AG04449 (cell line): ENCODE measurements around the gene APC2.

Experiments used
- CTCF ChIA-PET: fragments of 350-600 bp; formaldehyde crosslinking; extraction: SDS; loops from one replicate; lab custom pipeline; 2021; ENCODE audit warnings: antibody characterized with exemption; lab: Yijun Ruan, JAX
- POLR2A ChIA-PET: fragments of 400-600, 350-600 bp; formaldehyde crosslinking; extraction: SDS; loops from one replicate; lab custom pipeline; 2020; ENCODE audit warnings: antibody characterized with exemption, inconsistent platforms; lab: Yijun Ruan, JAX
- DNase-seq: peaks from one replicate; pipeline ENCODE4 v3.0.0-alpha.2; 2010; ENCODE audit warnings: low read depth, low spot score
- H3K4me3 ChIP-seq: 2 replicates; pipeline ENCODE4 v1.5.1; 2011; ENCODE audit warnings: low read depth, mild to moderate bottlenecking, control low read depth, low read length
- TF ChIP-seq, protein P1 (sequence below): IDR thresholded peaks from one replicate; pipeline ENCODE4 v1.5.1; 2011; ENCODE audit warnings: mild to moderate bottlenecking, moderate library complexity, low read length, control low read depth, inconsistent platforms; ENCODE audit not compliant: insufficient read depth; ENCODE audit errors: missing control alignments

The APC2 gene

GRCh38 chr19:1510807-1511206 is 60.9 kb downstream of the APC2 start:
- TF ChIP-seq, protein P1, sequence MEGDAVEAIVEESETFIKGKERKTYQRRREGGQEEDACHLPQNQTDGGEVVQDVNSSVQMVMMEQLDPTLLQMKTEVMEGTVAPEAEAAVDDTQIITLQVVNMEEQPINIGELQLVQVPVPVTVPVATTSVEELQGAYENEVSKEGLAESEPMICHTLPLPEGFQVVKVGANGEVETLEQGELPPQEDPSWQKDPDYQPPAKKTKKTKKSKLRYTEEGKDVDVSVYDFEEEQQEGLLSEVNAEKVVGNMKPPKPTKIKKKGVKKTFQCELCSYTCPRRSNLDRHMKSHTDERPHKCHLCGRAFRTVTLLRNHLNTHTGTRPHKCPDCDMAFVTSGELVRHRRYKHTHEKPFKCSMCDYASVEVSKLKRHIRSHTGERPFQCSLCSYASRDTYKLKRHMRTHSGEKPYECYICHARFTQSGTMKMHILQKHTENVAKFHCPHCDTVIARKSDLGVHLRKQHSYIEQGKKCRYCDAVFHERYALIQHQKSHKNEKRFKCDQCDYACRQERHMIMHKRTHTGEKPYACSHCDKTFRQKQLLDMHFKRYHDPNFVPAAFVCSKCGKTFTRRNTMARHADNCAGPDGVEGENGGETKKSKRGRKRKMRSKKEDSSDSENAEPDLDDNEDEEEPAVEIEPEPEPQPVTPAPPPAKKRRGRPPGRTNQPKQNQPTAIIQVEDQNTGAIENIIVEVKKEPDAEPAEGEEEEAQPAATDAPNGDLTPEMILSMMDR = no peak
- ChIA-PET POLR2A (no interaction called here), CTCF (no interaction called here)
- no peak overlapping the region for H3K4me3 ChIP-seq
- no peak for DNase-seq

- ChIA-PET CTCF (interaction anchor here (1.3 to 1.4 kb wide), 2 partner anchors 8 to 9 kb away, joined by 3 to 5 read pairs; no protein-coding TSS in a partner anchor), POLR2A (no interaction called here)
- TF ChIP-seq, protein P1 = no peak
- H3K4me3 ChIP-seq = no peak overlapping the region
- DNase-seq = no peak
These were observed 61.7 kb downstream of the APC2 start for GRCh38 chr19:1511318-1512317.

GRCh38 chr19:1512671-1513498 is 63.0 kb downstream of the APC2 start, which contains the start of gene ADAMTSL5:
Gene ADAMTSL5, minus strand, starts transcription at chr19:1513019. Its CDS starts 2,076 bp downstream, at chr19:1510943.
- ChIA-PET CTCF (interaction anchor here (1.3 to 1.6 kb wide), 2 partner anchors 9 to 52 kb away, joined by 3 read pairs; no protein-coding TSS in a partner anchor), POLR2A (no interaction called here)
- peak within 1 kb of the TSS; percentile 60 for H3K4me3 ChIP-seq
- TF ChIP-seq, protein P1 = no peak
- DNase-seq = no peak

- CTCF ChIA-PET = interaction anchor here (1.0 to 1.6 kb wide), 2 partner anchors 14 to 53 kb away, joined by 3 to 4 read pairs; no protein-coding TSS in a partner anchor
- H3K4me3 ChIP-seq = peak overlapping the region; percentile 60
- POLR2A ChIA-PET = no interaction called here
- TF ChIP-seq, protein P1 = peak; percentile 80
- no peak for DNase-seq
These were observed 63.8 kb downstream of the APC2 start for GRCh38 chr19:1513499-1514294.

DNA sequence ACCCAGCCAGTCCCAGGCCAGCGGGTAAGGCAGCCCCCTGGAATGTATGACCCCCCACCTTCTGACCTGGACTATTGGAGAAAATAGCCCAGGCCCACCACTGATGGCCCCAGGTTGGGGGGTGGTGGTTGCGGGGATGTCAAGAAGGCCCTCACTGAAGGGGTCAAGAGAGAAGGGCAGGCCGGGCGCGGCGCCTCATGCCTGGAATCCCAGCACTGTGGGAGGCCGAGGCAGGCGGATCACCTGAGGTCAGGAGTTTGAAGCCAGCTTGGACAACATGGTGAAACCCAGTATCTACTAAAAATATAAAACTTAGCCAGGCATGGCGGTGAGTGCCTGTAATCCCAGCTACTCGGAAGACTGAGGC is 64.4 kb downstream of the APC2 start:
- DNase-seq = no peak
- POLR2A ChIA-PET = no interaction called here
- TF ChIP-seq, protein P1 = no peak
- H3K4me3 ChIP-seq = no peak overlapping the region
- CTCF ChIA-PET = interaction anchor here (1.0 to 1.6 kb wide), 2 partner anchors 13 to 54 kb away, joined by 3 to 4 read pairs; no protein-coding TSS in a partner anchor
